Bronchial epithelial cell (primary cell): Measurements from ENCODE around the gene B3GNT3. TPM values are rescaled to one million over a fixed set of nuclear protein-coding genes. Genes with fewer than 3 reads are reported as not detected.
"Not testable (repeated sequence)": the region's sequence is repeated elsewhere in the genome, so short reads cannot be mapped to it uniquely, and the experiment has no call there.

Source experiments
- DNase-seq: peaks from one replicate; pipeline ENCODE4 v3.0.0-alpha.2; 2010; ENCODE audit warnings: low read depth
- FAIRE-seq: peaks from 2 replicates; lab custom pipeline; 2011; peaks lifted over from hg19 to GRCh38; lab: Jason Lieb, UNC
- H3K27me3 ChIP-seq: 2 replicates; pipeline ENCODE4 v1.5.1; 2011; ENCODE audit warnings: low read length; ENCODE audit not compliant: control insufficient read depth, insufficient read depth
- H3K36me3 ChIP-seq: 2 replicates; pipeline ENCODE4 v1.5.1; 2011; ENCODE audit warnings: low read length; ENCODE audit not compliant: control insufficient read depth, insufficient read depth
- H3K4me3 ChIP-seq: 2 replicates; pipeline ENCODE4 v1.5.1; 2011; ENCODE audit warnings: mild to moderate bottlenecking, low read depth, low read length, control low read depth
- CTCF ChIP-seq: IDR thresholded peaks from 2 replicates; pipeline ENCODE4 v1.5.1; 2011; ENCODE audit warnings: mild to moderate bottlenecking, moderate library complexity, low read length, control low read depth, inconsistent platforms; ENCODE audit not compliant: insufficient read depth, severe bottlenecking
- total RNA-seq: library from RNA; depleted of rRNA; stranded (reverse); fragments of >200 nt; gene quantifications from 2 replicates; pipeline ENCODE4 v1.2.1, GENCODE V29; 2014

B3GNT3 gene
- total RNA-seq, 1 donor from 2014 or later = 11.6 TPM

GRCh38 chr19:17778968-17779929 lies 15.7 kb upstream of the B3GNT3 start:
- DNase-seq (peak; percentile 63), FAIRE-seq (no peak)
- no peaks in the 10 kb centered on the region for H3K27me3 ChIP-seq
- H3K4me3 ChIP-seq = peak overlapping the region; percentile 35
- no peaks in the 10 kb centered on the region for H3K36me3 ChIP-seq
- TF ChIP-seq CTCF = no peak

- Histone ChIP-seq H3K4me3 (no peak overlapping the region), H3K27me3 (no peaks in the 10 kb centered on the region), H3K36me3 (no peaks in the 10 kb centered on the region)
- DNase-seq (no peak), FAIRE-seq (no peak)
- no peak for TF ChIP-seq CTCF
These were observed 14.2 kb upstream of the B3GNT3 start for GRCh38 chr19:17780781-17781180.

GRCh38 chr19:17783721-17784120 lies 11.2 kb upstream of the B3GNT3 start:
- H3K27me3 ChIP-seq, H3K4me3 ChIP-seq, H3K36me3 ChIP-seq, FAIRE-seq, DNase-seq: not testable (repeated sequence)

- DNase-seq (peak; percentile 37), FAIRE-seq (no peak)
- Histone ChIP-seq H3K27me3 (no peaks in the 10 kb centered on the region), H3K4me3 (no peak overlapping the region), H3K36me3 (no peaks in the 10 kb centered on the region)
- peak; percentile 88 for TF ChIP-seq CTCF
These were observed 10.5 kb upstream of the B3GNT3 start for GRCh38 chr19:17784201-17785008.

- no peak for TF ChIP-seq CTCF
- no peak for FAIRE-seq
- no peaks in the 10 kb centered on the region for H3K36me3 ChIP-seq
- no peak overlapping the region for H3K4me3 ChIP-seq
- no peak for DNase-seq
- H3K27me3 ChIP-seq = no peaks in the 10 kb centered on the region
These were observed 7.5 kb upstream of the B3GNT3 start for GRCh38 chr19:17787274-17787913.
